ENCODE data around the gene ZNF282. TPM values are rescaled to one million over a fixed set of nuclear protein-coding genes. Genes with fewer than 3 reads are reported as not detected.

The ZNF282 gene
- total RNA-seq, 1 experiment from 2014 or later = 44.0 TPM

DNA sequence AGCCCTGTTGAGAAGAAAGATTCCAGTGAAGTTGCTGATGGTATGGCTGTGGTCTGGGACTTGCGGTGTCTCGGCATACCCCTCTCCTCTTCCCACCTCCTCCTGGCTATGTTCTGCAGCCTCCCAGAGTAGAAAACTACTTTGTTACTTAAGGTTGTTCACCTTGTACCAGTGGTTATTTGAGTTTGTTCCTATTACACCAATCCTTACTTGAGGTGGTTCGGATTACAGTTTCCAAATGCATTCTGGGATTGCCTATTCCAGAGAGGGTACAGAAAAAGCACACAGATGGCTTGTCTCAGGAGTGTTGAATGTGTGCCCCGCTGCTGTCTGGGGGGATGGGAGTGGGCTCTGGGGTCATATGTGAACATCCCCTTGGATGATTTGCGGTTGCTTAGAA lies 59.8 kb downstream of the ZNF282 start:
- Mint-ChIP-seq H3K27me3 (ENCODE audit: insufficient read depth, unreplicated experiment) (no peaks in the 10 kb centered on the region), H3K4me1 (ENCODE audit: low read depth, unreplicated experiment) (no peaks in the 10 kb centered on the region), H3K27ac (ENCODE audit: unreplicated experiment) (no peak overlapping the region), H3K36me3 (ENCODE audit: insufficient read depth, unreplicated experiment) (peaks cover 8% of the 10 kb centered on the region), H3K9me3 (ENCODE audit: unreplicated experiment) (no peaks in the 10 kb centered on the region), H3K4me3 (ENCODE audit: unreplicated experiment) (no peak overlapping the region)
- Histone ChIP-seq H3K36me3 (ENCODE audit: control insufficient read depth, insufficient read depth, low read length) (peaks cover 2% of the 10 kb centered on the region), H3K27me3 (replicated peaks; ENCODE audit: control insufficient read depth, insufficient read depth, low read length) (no peaks in the 10 kb centered on the region), H3K9me3 (no peaks in the 10 kb centered on the region), H3K4me1 (no peaks in the 10 kb centered on the region), H3K4me3 (ENCODE audit: low read depth, low read length) (no peak overlapping the region)
- no peak for DNase-seq
- CTCF ChIA-PET = no interaction called here
- TF ChIP-seq, protein P1, sequence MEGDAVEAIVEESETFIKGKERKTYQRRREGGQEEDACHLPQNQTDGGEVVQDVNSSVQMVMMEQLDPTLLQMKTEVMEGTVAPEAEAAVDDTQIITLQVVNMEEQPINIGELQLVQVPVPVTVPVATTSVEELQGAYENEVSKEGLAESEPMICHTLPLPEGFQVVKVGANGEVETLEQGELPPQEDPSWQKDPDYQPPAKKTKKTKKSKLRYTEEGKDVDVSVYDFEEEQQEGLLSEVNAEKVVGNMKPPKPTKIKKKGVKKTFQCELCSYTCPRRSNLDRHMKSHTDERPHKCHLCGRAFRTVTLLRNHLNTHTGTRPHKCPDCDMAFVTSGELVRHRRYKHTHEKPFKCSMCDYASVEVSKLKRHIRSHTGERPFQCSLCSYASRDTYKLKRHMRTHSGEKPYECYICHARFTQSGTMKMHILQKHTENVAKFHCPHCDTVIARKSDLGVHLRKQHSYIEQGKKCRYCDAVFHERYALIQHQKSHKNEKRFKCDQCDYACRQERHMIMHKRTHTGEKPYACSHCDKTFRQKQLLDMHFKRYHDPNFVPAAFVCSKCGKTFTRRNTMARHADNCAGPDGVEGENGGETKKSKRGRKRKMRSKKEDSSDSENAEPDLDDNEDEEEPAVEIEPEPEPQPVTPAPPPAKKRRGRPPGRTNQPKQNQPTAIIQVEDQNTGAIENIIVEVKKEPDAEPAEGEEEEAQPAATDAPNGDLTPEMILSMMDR (IDR thresholded peaks at IDR 0.05; ENCODE audit: insufficient read depth in 1 of 2, low read depth in 1 of 2, low read length in 1 of 2, severe bottlenecking in 1 of 2, unreplicated experiment in 1 of 2) = no peak
- no TSS peak for BruUV-seq (replicated peaks)
- intact Hi-C loops (cut with micrococcal nuclease; ENCODE audit: unreplicated experiment) = no loop called here
- POLR2A ChIA-PET = no interaction called here

DNA sequence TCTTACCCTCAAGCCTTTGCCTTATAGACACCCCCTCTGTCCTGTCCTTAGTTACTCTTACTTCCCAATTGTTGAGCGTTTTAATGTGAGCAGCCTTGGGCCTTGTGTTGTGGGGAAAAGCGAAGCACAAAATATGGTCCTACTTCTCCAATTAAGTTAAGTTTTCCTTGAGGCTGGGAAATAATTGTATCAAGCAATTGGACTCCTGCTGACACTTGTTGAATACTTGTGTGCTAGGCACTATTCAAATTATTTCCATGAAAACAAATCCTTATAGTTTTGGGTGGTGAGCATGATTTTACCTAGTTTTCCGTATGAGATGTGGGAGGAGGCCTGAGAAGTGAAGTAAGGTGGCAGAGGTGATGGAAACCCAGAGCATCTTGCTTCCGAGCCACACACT lies 61.2 kb downstream of the ZNF282 start:
- POLR2A ChIA-PET = no interaction called here
- H3K9me3 ChIP-seq = no peaks in the 10 kb centered on the region

DNA sequence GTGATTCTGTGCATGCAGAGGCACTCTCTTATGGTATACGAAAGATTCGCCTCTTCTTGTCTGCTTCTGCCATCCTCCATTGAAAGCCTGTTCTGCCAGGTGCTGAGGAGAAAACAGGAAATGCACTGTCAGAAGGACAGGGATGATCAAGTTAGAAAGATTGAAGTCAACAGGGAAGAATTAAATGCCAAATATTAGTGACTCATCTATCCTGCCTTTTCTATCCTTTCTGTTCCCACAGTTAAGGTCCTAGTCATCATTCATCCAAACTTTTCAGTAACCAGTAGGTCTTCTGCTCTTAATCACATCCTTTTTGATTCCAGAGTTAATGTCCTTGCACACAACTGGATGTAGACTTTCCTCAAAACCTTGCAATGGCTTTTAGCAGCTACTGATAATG lies 61.8 kb downstream of the ZNF282 start:
- intact Hi-C loops (cut with micrococcal nuclease; ENCODE audit: unreplicated experiment) = no loop called here
- Mint-ChIP-seq H3K27me3 (ENCODE audit: insufficient read depth, unreplicated experiment) (no peaks in the 10 kb centered on the region), H3K36me3 (ENCODE audit: insufficient read depth, unreplicated experiment) (peaks cover 11% of the 10 kb centered on the region), H3K4me1 (ENCODE audit: low read depth, unreplicated experiment) (no peaks in the 10 kb centered on the region), H3K27ac (ENCODE audit: unreplicated experiment) (no peak overlapping the region), H3K9me3 (ENCODE audit: unreplicated experiment) (no peaks in the 10 kb centered on the region), H3K4me3 (ENCODE audit: unreplicated experiment) (no peak overlapping the region)
- TF ChIP-seq, protein P1 (IDR thresholded peaks at IDR 0.05; ENCODE audit: insufficient read depth in 1 of 2, low read depth in 1 of 2, low read length in 1 of 2, severe bottlenecking in 1 of 2, unreplicated experiment in 1 of 2) = no peak
- no peaks in the 10 kb centered on the region; the same call in 1 of the 2 replicates for H3K36me3 ChIP-seq (ENCODE audit: control insufficient read depth, insufficient read depth, low read length)
- no TSS peak for BruUV-seq (replicated peaks)
- H3K4me1 ChIP-seq = no peaks in the 10 kb centered on the region
- H3K27me3 ChIP-seq (replicated peaks; ENCODE audit: control insufficient read depth, insufficient read depth, low read length) = no peaks in the 10 kb centered on the region
- POLR2A ChIA-PET = interaction anchor here (0.6 kb wide), 1 partner anchor 20 kb away, joined by 3 read pairs; no protein-coding TSS in a partner anchor
- H3K9me3 ChIP-seq = no peaks in the 10 kb centered on the region
- no peak for DNase-seq
- H3K4me3 ChIP-seq (ENCODE audit: low read depth, low read length) = no peak overlapping the region
- CTCF ChIA-PET = no interaction called here

More for the DNA sequence above, 61.2 kb downstream of the ZNF282 start:
- TF ChIP-seq, protein P1 (IDR thresholded peaks at IDR 0.05; ENCODE audit: insufficient read depth in 1 of 2, low read depth in 1 of 2, low read length in 1 of 2, severe bottlenecking in 1 of 2, unreplicated experiment in 1 of 2) = no peak
- no peak overlapping the region for H3K27ac Mint-ChIP-seq (ENCODE audit: unreplicated experiment)
- no peak for DNase-seq
- no peaks in the 10 kb centered on the region for H3K4me1 Mint-ChIP-seq (ENCODE audit: low read depth, unreplicated experiment)
- H3K36me3 Mint-ChIP-seq (ENCODE audit: insufficient read depth, unreplicated experiment) = peaks cover 10% of the 10 kb centered on the region
- intact Hi-C loops (cut with micrococcal nuclease; ENCODE audit: unreplicated experiment) = no loop called here
- CTCF ChIA-PET = no interaction called here
- no peak overlapping the region for H3K4me3 Mint-ChIP-seq (ENCODE audit: unreplicated experiment)
- H3K9me3 Mint-ChIP-seq (ENCODE audit: unreplicated experiment) = no peaks in the 10 kb centered on the region
- BruUV-seq (replicated peaks) = no TSS peak
- Histone ChIP-seq H3K4me1 (no peaks in the 10 kb centered on the region), H3K36me3 (ENCODE audit: control insufficient read depth, insufficient read depth, low read length) (no peaks in the 10 kb centered on the region; the same call in 1 of the 2 replicates), H3K4me3 (ENCODE audit: low read depth, low read length) (no peak overlapping the region), H3K27me3 (replicated peaks; ENCODE audit: control insufficient read depth, insufficient read depth, low read length) (no peaks in the 10 kb centered on the region)
- H3K27me3 Mint-ChIP-seq (ENCODE audit: insufficient read depth, unreplicated experiment) = no peaks in the 10 kb centered on the region

Data from Caco-2 (cell line).